GM21717 (cell line): ENCODE data around the gene MT1X.
"Not testable (repeated sequence)": the region's sequence is repeated elsewhere in the genome, so short reads cannot be mapped to it uniquely, and the experiment has no call there.

Source experiments
- ATAC-seq: cut with Tn5 transposase; IDR thresholded peaks from one replicate; pipeline ENCODE4 v1.9.1; 2021; ENCODE audit warnings: mild to moderate bottlenecking, moderate library complexity; ENCODE audit not compliant: unreplicated experiment

The MT1X gene

DNA sequence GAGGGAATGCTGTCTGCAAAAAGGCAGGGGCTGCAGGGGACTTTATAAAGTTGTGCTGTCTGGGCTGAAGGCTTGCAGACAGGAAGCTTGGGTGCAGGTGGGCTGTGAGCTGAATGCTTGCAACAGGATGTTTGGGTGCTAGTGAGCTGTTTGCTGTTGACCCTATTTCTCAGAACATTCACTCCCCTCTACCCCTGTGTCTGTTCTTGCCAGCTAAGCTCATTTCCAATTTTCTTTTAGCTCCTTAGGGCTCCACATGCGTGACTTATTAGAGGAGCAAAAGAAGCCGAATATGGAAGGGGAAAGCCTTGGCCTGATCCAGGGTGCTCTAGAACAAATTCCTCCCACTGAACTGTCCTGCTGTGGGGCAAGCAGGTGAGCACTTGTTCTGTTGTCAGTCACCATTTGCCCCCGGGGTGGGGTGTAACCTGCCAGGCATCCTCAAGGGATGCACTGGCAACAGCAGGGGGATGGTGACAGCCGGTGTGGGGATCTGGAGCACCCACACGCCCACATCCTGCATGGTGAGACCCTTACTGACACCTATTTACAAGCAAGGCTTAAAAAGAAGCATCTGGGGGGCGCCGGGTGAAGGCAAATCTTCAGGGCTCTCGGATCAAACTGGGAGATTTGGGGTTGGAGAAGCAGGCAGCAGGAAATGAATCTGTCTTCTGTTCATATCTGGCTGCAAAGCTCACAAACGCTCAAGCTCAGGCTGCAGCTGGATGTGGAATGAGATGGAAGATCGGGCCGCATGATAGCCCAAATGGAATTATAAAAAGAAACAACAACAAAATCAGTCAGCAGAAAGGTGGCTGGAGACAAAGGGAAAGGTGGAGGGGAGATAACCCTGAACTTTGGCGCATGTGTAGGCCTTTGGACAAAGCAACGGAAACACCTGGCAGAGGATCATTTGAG lies 26.5 kb downstream of the MT1X start:
- ATAC-seq: no peak

DNA sequence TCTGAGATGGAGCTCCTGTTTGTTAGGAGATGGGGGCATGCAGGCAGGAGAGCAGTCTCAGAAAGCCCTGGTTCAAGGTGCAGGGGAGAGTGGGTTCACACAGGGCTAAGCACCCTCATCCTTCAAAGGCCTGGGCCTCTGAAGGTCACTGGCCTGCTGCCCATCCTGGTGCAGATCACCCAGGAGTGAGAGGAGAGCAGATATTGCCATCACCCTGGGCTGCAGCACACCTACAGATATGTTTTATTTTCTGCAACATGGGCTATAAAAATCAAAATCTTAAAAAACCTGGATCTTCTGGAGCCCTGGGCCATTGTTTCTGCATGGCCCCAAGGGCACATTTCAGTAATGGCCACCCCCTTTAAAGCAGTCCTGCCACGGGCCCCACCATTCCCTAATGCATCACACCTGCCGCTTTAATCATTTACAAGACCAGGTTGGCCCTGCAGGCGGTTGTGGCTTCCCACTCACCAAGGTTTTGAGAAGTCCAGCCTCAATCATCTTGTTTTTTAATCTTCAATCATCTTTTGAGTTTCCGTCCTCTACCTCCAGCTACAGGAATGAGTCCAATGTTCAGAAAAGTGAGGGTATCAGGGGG lies 27.3 kb downstream of the MT1X start:
- ATAC-seq: no peak

DNA sequence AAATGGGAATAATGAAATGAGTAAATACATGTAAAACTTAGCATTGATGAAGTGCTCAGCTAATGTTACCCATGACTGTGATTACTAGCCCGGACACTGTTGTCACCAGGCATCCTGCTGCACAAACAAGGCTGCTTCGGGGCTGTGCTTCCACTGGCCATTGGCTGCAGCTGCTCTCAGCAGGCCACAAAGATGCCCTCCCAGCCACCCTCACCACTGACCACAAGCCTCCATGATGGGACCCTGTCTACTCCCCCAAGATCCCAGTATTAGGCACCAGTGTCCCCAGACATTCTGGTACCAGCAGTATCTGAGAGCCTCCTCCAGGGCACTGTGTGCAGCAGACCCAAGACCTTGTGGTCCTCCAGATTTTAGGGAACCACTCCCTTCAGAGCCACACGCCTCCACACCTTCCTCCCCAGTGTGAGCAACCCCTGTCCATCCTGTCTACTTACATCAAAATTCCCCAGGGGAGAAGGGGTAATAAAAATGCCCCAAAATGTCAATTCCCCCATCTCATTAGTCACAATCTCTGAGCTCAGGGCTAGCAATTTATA lies 28.0 kb downstream of the MT1X start:
- ATAC-seq: no peak

DNA sequence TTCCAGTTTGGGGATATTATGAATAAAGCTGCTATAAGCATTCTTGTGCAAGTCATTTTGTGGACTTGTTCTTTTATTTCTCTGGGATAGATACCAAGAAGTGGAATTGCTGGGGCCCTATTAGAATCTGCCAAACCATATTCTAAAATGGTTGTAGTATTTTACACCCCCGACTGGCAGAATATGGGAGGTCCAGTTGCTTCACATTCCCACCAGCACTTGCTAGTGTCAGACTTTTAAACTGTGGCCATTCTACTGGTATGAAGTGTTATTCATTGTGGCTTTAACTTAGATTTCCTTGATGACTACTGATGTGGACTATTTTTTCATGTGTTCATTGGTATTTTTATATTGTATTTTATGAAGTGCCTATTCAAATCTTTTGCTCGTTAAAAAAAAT lies 29.6 kb downstream of the MT1X start:
- no peak for ATAC-seq

DNA sequence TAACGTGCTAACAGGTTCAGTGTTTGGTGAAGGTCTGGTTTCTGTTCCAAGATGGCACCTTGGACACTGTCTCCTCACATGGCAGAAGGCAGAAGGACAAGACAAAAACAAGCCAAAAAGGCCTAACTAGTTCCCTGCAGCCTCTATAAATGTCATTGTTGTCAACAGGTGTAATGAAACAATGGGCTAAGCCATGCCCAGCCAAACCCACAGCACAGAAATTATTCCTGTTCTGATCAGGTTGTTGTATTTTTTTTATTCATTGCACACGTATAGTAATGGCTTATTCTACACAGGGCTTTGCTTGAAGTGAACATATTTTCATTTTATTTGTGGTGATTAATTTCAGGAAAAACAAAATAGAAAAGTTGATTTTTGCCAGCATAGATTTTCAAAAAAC lies 31.5 kb downstream of the MT1X start:
- no peak for ATAC-seq

DNA sequence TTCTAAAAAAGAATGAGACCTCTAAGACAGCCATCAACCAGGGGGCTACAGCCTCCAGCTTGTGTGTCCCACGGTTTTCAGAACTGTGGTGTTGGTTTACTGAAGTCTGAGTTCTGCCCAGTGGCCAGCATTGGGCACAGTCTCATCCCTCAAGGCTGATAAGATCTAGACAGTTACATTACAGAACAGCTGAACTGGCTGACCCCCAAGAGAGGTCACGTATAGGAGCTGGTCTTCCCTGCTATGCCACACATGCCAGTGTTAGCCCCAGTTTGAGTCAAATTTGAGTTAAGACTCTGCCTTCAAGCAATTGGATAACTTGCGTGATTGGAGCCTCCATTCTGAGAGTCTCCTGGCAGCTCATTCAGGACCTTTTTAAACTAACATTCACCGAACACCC lies 32.9 kb downstream of the MT1X start:
- no peak for ATAC-seq

DNA sequence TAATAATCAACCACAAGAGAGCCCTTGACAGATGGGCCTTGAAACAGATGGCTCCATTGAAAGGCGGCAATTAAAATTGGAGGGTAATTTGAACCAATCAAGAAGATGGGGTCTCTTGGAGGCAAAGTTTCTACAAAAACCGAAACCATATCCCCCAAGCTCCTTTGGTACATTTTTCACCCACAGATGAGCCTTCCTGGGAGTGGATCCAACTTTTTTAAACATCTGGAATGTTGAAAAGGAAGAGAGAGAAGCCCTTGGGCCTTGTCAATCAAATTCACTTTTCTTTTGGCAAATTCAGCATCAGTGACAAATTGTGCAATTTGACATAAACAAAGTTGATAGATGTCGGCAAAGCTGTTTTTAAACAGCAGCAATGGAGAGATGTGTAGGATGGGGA lies 34.5 kb downstream of the MT1X start:
- ATAC-seq: no peak

DNA sequence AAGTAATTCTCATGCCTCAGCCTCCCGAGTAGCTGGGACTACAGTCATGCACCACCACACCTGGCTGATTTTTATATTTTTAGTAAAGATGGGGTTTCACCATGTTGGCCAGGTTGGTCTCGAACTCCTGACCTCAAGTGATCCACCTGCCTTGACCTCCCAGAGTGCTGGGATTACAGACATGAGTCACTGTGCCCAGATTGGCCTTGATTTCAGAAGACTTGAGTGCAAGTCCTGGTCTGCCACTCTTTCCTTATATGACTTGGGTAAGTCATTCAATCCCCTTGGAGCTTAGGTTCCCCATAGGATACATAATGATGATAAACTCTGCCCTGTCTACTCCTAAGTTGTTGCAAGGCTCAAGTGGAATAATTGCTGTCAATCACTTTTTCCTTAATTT lies 35.3 kb downstream of the MT1X start:
- ATAC-seq: not testable (repeated sequence)

DNA sequence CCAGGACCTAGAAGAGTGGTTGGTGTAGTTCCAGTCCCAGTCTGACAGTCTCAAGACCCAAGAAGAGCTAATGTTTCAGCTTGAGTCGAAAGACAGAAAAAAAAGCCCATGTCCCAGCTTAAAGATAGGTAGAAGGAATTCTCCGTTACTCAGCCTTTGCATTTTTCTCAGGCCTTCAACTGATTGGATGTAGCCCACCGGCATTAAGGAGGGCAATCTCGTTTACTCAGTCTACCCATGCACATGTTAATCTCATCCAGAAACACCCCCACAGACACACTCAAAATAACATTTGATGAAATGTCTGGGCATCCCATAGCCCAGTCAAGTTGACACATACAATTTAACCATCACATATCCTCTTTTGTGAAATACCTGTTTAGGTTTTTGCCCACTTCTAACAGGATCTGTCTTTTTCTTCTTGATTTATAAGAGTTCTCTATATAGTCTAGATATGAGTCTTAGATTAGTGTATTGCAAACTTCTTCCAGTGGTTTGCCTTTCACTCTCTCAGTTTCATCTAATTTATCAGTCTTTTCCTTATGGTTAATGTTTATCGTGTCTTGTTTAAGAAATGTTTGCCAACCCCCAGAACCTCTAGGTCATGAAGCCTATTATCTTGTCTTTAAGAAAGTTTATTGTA lies 40.1 kb downstream of the MT1X start:
- ATAC-seq: no peak

DNA sequence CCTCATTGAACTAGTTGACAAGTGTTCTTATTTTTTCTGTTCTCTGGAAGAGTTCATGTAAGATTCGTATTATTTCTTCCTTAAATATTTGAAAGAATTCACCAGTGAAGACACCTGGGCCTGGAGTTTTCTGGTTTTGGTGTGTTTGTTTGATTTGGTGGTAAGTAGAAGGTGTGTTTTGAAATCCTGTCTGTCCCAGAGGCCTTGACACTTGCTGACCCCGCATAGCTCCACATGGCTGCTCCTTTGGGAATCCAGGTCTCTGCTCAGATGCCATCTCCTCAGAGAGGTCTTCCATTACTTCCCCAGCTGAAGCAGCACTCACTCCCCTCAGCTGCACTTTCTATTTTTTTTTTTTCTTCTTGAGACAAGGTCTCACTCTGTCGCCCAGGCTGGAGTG lies 41.9 kb downstream of the MT1X start:
- ATAC-seq: no peak

DNA sequence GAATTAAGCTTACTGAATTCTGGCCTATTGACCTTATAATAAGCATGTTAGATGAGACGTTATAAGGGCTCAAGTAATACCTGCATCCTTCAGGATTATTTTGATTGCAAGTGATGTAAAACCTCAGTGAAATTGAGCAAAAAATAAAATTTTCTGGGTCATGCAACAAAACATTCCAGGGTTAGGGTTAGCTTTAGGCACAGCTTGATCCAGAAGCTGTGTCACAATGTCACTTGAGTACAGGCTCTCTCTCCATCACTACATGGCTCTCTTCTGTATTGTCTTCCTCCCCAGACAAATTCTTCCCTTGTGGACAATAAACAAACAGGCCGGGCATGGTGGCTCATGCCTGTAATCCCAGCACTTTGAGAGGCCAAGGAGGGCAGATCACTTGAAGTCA lies 44.0 kb downstream of the MT1X start:
- no peak for ATAC-seq

DNA sequence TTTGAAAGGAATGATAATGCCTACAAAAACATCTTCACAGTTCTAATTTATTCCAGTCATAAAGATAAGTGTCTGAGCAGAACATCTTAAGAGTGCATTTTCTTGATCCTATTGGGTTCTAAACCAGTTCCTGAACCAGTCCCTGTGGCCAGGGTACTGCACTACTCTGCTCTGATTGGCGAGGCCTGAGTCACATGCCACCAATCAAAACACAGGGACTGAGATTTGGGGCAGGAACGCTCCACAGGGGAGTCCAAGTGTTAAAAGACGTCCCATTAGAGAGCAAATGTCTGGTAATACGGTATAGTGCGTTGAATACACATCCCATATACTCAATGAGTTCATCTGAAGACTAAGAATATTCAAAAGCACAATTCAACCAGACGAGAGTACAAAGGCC lies 44.7 kb downstream of the MT1X start:
- no peak for ATAC-seq

DNA sequence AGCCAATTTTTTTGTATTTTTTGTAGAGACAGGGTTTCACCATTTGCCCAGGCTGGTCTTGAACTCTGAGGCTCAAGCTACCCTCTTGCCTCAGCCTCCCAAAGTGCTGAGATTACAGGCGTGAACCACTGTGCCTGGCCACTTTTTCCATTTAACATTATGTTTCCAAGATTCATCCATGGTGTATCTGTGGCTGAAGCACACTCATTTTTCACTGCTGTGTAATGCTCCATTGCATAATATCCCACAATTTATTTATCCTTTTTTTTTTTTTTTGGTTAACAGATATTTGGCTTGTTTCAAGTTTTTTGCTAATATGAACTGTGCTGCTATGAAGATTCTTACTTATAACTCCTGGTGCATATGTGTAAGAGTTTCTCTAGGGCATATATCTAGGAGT lies 45.8 kb downstream of the MT1X start:
- no peak for ATAC-seq

DNA sequence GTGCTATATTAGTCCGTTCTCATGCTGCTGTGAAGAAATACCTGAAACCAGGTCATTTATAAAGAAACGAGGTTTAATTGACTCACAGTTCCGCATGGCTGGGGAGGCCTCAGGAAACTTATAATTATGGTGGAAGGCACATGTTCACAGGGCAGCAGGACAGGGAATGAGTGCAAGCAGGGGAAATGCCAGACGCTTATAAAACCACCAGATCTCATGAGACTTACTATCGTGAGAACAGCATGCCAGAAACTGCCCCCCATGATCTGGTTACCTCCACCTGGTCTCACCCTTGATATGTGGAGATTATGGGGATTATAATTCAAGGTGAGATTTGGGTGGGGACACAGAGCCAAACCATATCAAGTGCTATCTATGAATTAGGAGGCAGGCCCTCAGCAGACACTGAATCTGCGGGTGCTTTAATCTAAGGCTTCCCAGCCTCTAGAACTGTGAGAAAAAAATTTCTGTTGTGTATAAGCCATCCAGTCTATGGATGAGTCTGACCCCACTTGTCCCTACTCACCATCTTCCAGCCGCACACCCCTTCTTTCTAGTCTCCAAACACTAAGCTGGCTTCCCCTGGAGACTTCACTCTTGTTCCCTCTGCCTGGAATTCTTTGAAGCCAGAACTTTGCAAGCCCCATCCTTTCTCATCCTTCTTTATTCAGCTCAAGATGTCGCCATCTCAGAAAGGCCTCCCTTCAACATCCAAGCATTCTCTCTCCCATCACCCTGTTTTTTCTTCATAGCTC lies 46.9 kb downstream of the MT1X start:
- no peak for ATAC-seq

DNA sequence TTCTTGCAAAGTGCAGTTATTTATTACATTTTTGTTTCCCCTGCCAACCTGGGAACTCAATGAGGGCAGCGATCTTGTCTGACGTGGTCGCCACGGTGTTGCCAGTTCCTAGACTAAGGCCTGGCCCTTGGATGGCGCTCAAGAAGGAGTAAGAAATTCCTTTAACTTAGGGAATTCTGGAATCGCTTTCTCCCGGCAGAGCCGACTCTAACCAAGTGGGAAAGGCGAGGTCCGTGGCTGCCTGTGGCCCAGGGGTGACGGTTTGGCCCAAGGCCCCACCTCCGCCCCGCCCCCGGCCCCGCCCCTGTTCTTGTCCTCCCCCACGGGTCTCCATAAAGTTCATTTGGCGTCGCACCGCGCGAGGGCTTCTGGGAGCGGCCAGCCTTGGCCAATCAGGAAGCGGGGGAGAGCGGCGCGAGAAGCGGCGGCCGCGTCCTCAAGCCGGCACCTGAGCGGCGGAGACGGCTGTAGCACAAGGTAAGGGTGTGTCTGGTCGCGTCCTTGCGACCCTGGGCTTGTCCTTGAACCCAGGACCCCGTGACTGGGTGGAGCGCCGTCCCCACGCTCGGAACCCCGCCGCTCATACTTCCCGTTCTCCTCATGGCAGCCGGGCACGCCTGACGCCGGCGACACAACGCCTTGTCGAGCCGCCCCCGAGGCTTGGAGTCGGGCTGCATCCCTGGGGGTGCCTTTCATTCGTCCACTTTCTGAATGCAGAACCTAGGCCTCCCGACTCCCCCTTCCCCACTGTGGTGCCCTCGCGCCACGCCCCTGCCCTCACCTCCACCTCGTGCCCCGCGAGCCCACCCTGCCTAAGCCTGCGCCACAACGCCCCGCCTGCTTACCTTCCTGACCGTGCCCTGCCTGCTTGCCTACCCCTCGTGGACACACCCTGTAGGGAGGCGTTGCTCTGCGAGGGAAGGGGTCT lies 47.7 kb downstream of the MT1X start, which contains the start of gene NUP93:
Gene NUP93 (plus strand): TSS at position 395 of the 928 bp plus-strand sequence. CDS start 18,119 bp downstream, outside the sequence.
- ATAC-seq: peak; percentile 80

DNA sequence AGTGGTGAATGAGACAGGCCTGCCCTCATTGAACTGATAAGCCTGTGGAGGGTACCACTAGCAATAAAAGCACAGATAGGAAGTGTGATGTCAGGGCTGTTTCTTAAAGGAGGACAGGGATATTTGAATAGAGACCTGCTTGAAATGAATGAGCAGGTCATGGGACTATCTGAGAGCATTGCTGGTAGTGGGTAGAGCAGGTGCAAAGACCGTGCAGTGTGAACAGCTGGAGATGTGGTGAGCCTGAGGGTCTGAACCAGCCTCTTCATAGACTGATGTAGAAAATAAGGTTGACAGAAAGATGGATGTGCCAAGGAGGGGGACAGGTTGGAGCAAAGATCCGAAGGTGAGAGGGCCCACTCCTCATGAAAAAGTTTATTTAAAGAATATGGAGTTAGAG lies 50.1 kb downstream of the MT1X start:
- ATAC-seq: peak; percentile 37

DNA sequence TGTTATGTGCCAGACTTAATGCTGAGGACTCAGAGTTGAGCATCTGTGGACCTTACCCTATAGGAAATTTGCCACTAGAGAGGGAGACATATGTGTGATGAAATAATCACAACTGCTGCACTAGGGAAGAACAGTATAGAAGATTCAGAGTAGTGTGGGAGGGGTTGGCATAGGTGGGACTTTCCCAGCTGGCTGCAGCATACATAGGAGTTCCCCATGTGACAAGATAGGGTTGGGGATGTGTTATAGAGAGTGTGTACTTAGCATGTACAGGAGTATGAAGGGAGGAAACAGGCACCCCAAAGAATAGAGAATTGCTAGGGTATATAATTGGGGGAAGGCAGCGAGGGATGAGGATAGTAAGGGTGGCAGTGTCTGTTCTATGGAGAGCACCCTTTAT lies 50.6 kb downstream of the MT1X start:
- ATAC-seq: peak; percentile 46
